ENCODE results near the gene NDST1.

GRCh38 chr5:150497989-150498317, 10.0 kb upstream of the NDST1 start:
- no peak for TF ChIP-seq CTCF (IDR thresholded peaks at IDR 0.05)
- TF ChIP-seq POLR2A (IDR thresholded peaks at IDR 0.05), result no peak
